Brain microvascular endothelial cell (primary cell): ENCODE results near the gene COPS4.
A peak's percentile ranks its signal among the peaks of the same experiment; 100 is the strongest.
"Not testable (repeated sequence)": the region's sequence is repeated elsewhere in the genome, so short reads cannot be mapped to it uniquely, and the experiment has no call there.

Source experiments
- DNase-seq: peaks from one replicate; pipeline ENCODE4 v3.0.0-alpha.2; 2020
- H3K27ac ChIP-seq: fragments of 250-450 bp; sonication (Bioruptor Pico); 2 replicates; pipeline ENCODE4 v1.5.1; 2020; ENCODE audit warnings: mild to moderate bottlenecking, moderate library complexity
- H3K27me3 ChIP-seq: fragments of 250-450 bp; sonication (Bioruptor Pico); replicated peaks from 2 replicates; pipeline ENCODE4 v1.5.1; 2020; ENCODE audit warnings: mild to moderate bottlenecking
- H3K36me3 ChIP-seq: fragments of 250-450 bp; sonication (Bioruptor Pico); replicated peaks from 2 replicates; pipeline ENCODE4 v1.5.1; 2020; ENCODE audit warnings: mild to moderate bottlenecking
- H3K4me3 ChIP-seq: 2 replicates; pipeline ENCODE4 v1.5.1; 2011; ENCODE audit warnings: low read depth, mild to moderate bottlenecking, control low read depth, low read length, moderate library complexity
- in situ Hi-C: cut with HindIII; loops from 2 replicates; pipeline ENCODE4 v1.10.0; 2017; ENCODE audit warnings: low sequenced_read_pairs, low pct_ligation_motif_present
- TF ChIP-seq, protein P1 (sequence below): IDR thresholded peaks from 2 replicates; pipeline ENCODE4 v1.5.1; 2011; ENCODE audit warnings: low read depth, mild to moderate bottlenecking, moderate library complexity, low read length, control low read depth, inconsistent platforms; ENCODE audit errors: missing control alignments

COPS4 gene

DNA sequence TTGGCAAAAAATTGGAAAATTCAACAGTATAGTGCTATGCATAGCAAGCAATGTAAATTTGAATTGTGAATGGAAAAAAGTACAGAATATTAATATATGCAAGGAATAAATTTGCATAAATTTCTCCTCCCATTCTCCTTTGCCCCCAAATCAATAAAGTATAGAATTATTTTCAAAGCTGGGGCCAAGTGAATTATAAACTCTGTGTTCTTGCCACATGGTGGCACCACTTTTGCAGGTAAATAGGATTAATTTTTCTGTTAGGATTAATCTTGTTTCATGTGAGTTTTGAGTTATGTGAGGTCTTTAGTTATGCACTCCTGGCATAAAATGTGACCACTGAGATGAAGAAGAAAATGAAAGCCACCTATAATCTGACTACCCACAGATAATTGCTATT is 19.9 kb downstream of the COPS4 start:
- in situ Hi-C loops, result no loop called here
- no peak overlapping the region for H3K4me3 ChIP-seq
- H3K27ac ChIP-seq, result no peak overlapping the region
- TF ChIP-seq, protein P1, sequence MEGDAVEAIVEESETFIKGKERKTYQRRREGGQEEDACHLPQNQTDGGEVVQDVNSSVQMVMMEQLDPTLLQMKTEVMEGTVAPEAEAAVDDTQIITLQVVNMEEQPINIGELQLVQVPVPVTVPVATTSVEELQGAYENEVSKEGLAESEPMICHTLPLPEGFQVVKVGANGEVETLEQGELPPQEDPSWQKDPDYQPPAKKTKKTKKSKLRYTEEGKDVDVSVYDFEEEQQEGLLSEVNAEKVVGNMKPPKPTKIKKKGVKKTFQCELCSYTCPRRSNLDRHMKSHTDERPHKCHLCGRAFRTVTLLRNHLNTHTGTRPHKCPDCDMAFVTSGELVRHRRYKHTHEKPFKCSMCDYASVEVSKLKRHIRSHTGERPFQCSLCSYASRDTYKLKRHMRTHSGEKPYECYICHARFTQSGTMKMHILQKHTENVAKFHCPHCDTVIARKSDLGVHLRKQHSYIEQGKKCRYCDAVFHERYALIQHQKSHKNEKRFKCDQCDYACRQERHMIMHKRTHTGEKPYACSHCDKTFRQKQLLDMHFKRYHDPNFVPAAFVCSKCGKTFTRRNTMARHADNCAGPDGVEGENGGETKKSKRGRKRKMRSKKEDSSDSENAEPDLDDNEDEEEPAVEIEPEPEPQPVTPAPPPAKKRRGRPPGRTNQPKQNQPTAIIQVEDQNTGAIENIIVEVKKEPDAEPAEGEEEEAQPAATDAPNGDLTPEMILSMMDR, result peak; percentile 37
- H3K36me3 ChIP-seq, result peaks cover 8% of the 10 kb centered on the region
- H3K27me3 ChIP-seq, result no peaks in the 10 kb centered on the region
- no peak for DNase-seq

GRCh38 chr4:83062739-83063138 is 27.8 kb downstream of the COPS4 start:
- TF ChIP-seq, protein P1, result no peak
- H3K36me3 ChIP-seq, result peaks cover 17% of the 10 kb centered on the region
- H3K27ac ChIP-seq, result no peak overlapping the region
- H3K4me3 ChIP-seq, result no peak overlapping the region
- H3K27me3 ChIP-seq, result no peaks in the 10 kb centered on the region
- DNase-seq, result no peak
- in situ Hi-C loops, result no loop called here

DNA sequence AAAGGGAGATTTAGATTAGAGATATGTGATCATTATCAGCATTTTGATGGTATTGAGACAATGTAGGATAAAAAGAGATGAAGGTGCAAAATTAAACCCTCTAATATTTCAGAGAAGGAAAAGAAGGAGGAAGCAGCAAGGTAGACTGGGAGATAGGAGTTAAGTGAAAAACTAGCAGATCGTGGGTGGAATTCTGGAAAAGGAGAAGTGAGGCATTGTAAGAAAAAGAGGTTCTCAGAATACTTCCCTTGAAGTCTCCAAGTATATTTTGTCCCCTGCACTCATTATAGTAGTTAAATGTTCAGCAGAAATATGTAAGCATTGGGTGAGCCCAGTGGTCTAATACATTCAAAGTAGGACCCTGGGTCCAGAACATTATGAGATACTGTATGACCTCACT is 30.3 kb downstream of the COPS4 start:
- in situ Hi-C loops, result no loop called here
- no peak overlapping the region for H3K27ac ChIP-seq
- H3K36me3 ChIP-seq, result peaks cover 17% of the 10 kb centered on the region

GRCh38 chr4:83067058-83067639 is 32.2 kb downstream of the COPS4 start:
- TF ChIP-seq, protein P1, result no peak
- no peak for DNase-seq
- Histone ChIP-seq H3K27ac (no peak overlapping the region), H3K27me3 (no peaks in the 10 kb centered on the region), H3K4me3 (no peak overlapping the region), H3K36me3 (peaks cover 14% of the 10 kb centered on the region)
- in situ Hi-C loops, result no loop called here

More for the DNA sequence above, 30.3 kb downstream of the COPS4 start:
- TF ChIP-seq, protein P1, result no peak
- H3K27me3 ChIP-seq, result no peaks in the 10 kb centered on the region
- H3K4me3 ChIP-seq, result no peak overlapping the region
- no peak for DNase-seq

DNA sequence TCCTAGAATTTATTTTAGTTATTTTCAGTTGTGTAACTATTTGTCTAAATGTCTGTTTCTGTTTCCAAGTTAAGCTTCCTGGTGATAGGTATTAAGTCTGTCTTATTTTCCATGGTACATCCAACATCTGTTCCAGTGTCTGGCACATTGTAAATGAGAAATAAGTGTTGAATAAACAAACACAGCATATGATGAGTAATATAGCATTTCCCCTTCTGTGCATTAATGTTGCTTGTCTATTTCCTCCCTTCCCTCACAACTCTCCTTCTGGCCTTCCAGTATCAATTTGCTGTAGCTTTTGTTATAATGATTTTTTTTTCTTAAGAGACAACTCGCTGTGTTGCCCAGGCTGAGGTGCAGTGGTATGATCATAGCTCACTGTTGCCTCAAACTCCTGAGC is 36.1 kb downstream of the COPS4 start:
- in situ Hi-C loops, result no loop called here
- Histone ChIP-seq H3K36me3 (peaks cover 8% of the 10 kb centered on the region), H3K4me3 (no peak overlapping the region), H3K27ac (no peak overlapping the region), H3K27me3 (no peaks in the 10 kb centered on the region)
- DNase-seq, result no peak
- TF ChIP-seq, protein P1, result no peak

GRCh38 chr4:83074086-83074704 is 39.2 kb downstream of the COPS4 start:
- TF ChIP-seq, protein P1, result peak; percentile 77
- Histone ChIP-seq H3K27me3 (no peaks in the 10 kb centered on the region), H3K27ac (no peak overlapping the region), H3K4me3 (no peak overlapping the region), H3K36me3 (peaks cover 2% of the 10 kb centered on the region)
- DNase-seq, result peak; percentile 79
- in situ Hi-C loops, result no loop called here

GRCh38 chr4:83074783-83075182 is 39.8 kb downstream of the COPS4 start:
- H3K36me3 ChIP-seq, DNase-seq, H3K27me3 ChIP-seq, in situ Hi-C loops, H3K4me3 ChIP-seq, H3K27ac ChIP-seq: not testable (repeated sequence)
